Left renal pelvis (tissue), 4 donors: Measurements from ENCODE around the gene EYS. TPM values are rescaled to one million over a fixed set of nuclear protein-coding genes. Genes with fewer than 3 reads are reported as not detected.
A peak's percentile ranks its signal among the peaks of the same experiment; 100 is the strongest.
"Not testable (repeated sequence)": the region's sequence is repeated elsewhere in the genome, so short reads cannot be mapped to it uniquely, and the experiment has no call there.

Source experiments
- DNase-seq, 4 donors: peaks; one replicate each; pipeline ENCODE4 v3.0.0-alpha.2; 2013; ENCODE audit warnings: low read depth in 4 of 4, low spot score in 3 of 4
- polyA plus RNA-seq, 4 donors: library from polyadenylated mRNA; unstranded; fragments of 120-200 nt; gene quantifications; one replicate each; pipeline ENCODE4 v1.2.1, GENCODE V29; 2013; ENCODE audit not compliant: insufficient read length in 4 of 4

The EYS gene
- polyA plus RNA-seq, 4 donors, result 0.66 to 1.1 (median 0.72) TPM

- DNase-seq, result no peak
These were observed 1672.7 kb downstream of the EYS start for GRCh38 chr6:64034291-64034690.

- DNase-seq, result not testable (repeated sequence)
These were observed 1675.9 kb downstream of the EYS start for GRCh38 chr6:64030950-64031618.

- no peak for DNase-seq
These were observed 1683.3 kb downstream of the EYS start for GRCh38 chr6:64023693-64024092.

- DNase-seq, result no peak
These were observed 1692.4 kb downstream of the EYS start for GRCh38 chr6:64014595-64014994.

- DNase-seq, result peak in 3 of 4 donors; percentile 6 to 29 (median 26)
These were observed 1694.0 kb downstream of the EYS start for GRCh38 chr6:64013011-64013410.

- peak; percentile 20 to 51 (median 34) for DNase-seq
These were observed 1694.5 kb downstream of the EYS start for GRCh38 chr6:64012351-64013001.

GRCh38 chr6:64010666-64011065, 1696.4 kb downstream of the EYS start:
- no peak for DNase-seq

- peak in 2 of 4 donors; percentile 3 to 5 for DNase-seq
These were observed 1697.0 kb downstream of the EYS start for GRCh38 chr6:64010010-64010409.

GRCh38 chr6:64006246-64006645, 1700.8 kb downstream of the EYS start:
- no peak for DNase-seq

- no peak for DNase-seq
These were observed 1706.1 kb downstream of the EYS start for GRCh38 chr6:64000818-64001491.

- DNase-seq, result no peak
These were observed 1707.4 kb downstream of the EYS start for GRCh38 chr6:63999613-64000012.

- DNase-seq, result no peak
These were observed 1708.0 kb downstream of the EYS start for GRCh38 chr6:63998991-63999390.

- no peak for DNase-seq
These were observed 1709.3 kb downstream of the EYS start for GRCh38 chr6:63997734-63998133.

GRCh38 chr6:63997221-63997620, 1709.8 kb downstream of the EYS start:
- no peak for DNase-seq

- DNase-seq, result no peak
These were observed 1721.8 kb downstream of the EYS start for GRCh38 chr6:63985223-63985622.

GRCh38 chr6:63975699-63976098, 1731.3 kb downstream of the EYS start:
- DNase-seq, result no peak

GRCh38 chr6:63968650-63969049, 1738.4 kb downstream of the EYS start:
- DNase-seq, result no peak

GRCh38 chr6:63964366-63964765, 1742.7 kb downstream of the EYS start:
- no peak for DNase-seq

GRCh38 chr6:63963769-63964315, 1743.2 kb downstream of the EYS start:
- DNase-seq, result no peak

- DNase-seq, result not testable (repeated sequence)
These were observed 1753.5 kb downstream of the EYS start for GRCh38 chr6:63953336-63954021.
